ENCODE results near the gene SMTNL1. TPM values are rescaled to one million over a fixed set of nuclear protein-coding genes. Genes with fewer than 3 reads are reported as not detected.

SMTNL1 gene
- total RNA-seq, 1 experiment from 2014 or later = not detected

DNA sequence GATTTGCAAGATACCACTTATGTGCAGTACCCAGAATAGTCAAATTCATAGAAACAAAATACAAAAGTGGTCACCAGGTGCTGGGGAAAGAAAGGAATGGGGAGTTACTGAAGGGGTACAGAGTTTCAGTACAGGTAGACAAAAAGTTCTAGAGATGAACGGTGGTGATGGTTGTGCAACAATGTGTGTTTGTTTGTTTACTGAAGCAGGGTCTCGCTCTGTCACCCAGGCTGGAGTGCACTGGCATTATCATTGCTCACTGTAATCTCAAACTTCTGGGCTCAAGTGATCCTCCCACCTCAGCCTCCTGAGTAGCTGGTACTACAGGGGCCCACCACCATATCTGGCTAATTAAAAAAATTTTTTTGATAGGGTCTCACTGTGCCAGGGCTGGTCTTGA is 18.0 kb downstream of the SMTNL1 start:
- Histone ChIP-seq H3K79me1 (ENCODE audit: insufficient read depth, low read depth, low read length, poor library complexity, severe bottlenecking) (no peaks in the 10 kb centered on the region), H3K9me3 (ENCODE audit: control insufficient read depth, low read depth, low read length) (no peaks in the 10 kb centered on the region), H3K9ac (ENCODE audit: extremely low read depth, insufficient read length, low read length) (no peak overlapping the region), H4K8ac (replicated peaks; ENCODE audit: insufficient read length, low read depth, low read length) (no peak overlapping the region), H3K4me2 (ENCODE audit: insufficient read depth, insufficient read length, low read length) (no peak overlapping the region), H2AK5ac (ENCODE audit: insufficient read length, low read length) (no peak overlapping the region), H3K4me1 (ENCODE audit: insufficient read depth, low read length) (no peaks in the 10 kb centered on the region; the same call in 1 of the 2 replicates), H3K27me3 (ENCODE audit: insufficient read depth, low read length) (no peaks in the 10 kb centered on the region), H3K23ac (ENCODE audit: insufficient read length, low read depth, low read length) (no peak overlapping the region), H2BK5ac (ENCODE audit: insufficient read length, low read length) (no peak overlapping the region), H2BK12ac (ENCODE audit: insufficient read length, low read depth, low read length) (no peak overlapping the region), H2BK120ac (ENCODE audit: low read depth, low read length, poor library complexity, severe bottlenecking) (no peak overlapping the region), H4K5ac (ENCODE audit: insufficient read length, low read depth, low read length) (no peak overlapping the region), H3T11ph (ENCODE audit: low read length) (no peak overlapping the region), H2BK15ac (ENCODE audit: low read depth, low read length) (no peak overlapping the region), H2AFZ (ENCODE audit: low read length) (no peak overlapping the region), H4K20me1 (ENCODE audit: control insufficient read depth, insufficient read depth, insufficient read length) (no peaks in the 10 kb centered on the region), H3K27ac (ENCODE audit: insufficient read length, low read depth, low read length) (no peak overlapping the region), H3K79me2 (ENCODE audit: insufficient read depth, low read length) (no peaks in the 10 kb centered on the region), H3K18ac (ENCODE audit: insufficient read length, low read depth, low read length) (no peak overlapping the region), H2BK20ac (ENCODE audit: low read depth, low read length, poor library complexity, severe bottlenecking) (no peak overlapping the region), H3K14ac (ENCODE audit: insufficient read depth, low read length) (no peak overlapping the region), H3K4ac (ENCODE audit: low read depth, low read length) (no peak overlapping the region), H4K91ac (ENCODE audit: insufficient read length, low read depth, low read length) (no peak overlapping the region), H3K56ac (ENCODE audit: insufficient read length, low read depth, low read length) (no peak overlapping the region), H3K23me2 (ENCODE audit: insufficient read length, low read depth, low read length, poor library complexity, severe bottlenecking) (no peaks in the 10 kb centered on the region)
- peaks cover 6 to 13% of the 10 kb centered on the region in 2 experiments; a peak in 1 of 4 replicates for H3K4me1 Mint-ChIP-seq
- H3K36me3 Mint-ChIP-seq (ENCODE audit: insufficient read depth in 1 of 3, low read depth in 3 of 3) = peaks cover 18 to 62% (median 53%) of the 10 kb centered on the region in 3 experiments; a peak in 6 of 7 replicates
- no peak overlapping the region for H3K4me3 Mint-ChIP-seq
- no peak for DNase-seq
- no CpG with 5 or more reads among the region's 2 CpGs for WGBS (ENCODE audit: extremely low coverage, insufficient read length, low lambda C conversion rate)
- no peaks in the 10 kb centered on the region; the same call in 1 of the 2 replicates for H3K27me3 Mint-ChIP-seq (ENCODE audit: low read depth)
- H3K9me3 Mint-ChIP-seq = no peaks in the 10 kb centered on the region
- no peak overlapping the region for H3K27ac Mint-ChIP-seq
- TF ChIP-seq, protein P1, sequence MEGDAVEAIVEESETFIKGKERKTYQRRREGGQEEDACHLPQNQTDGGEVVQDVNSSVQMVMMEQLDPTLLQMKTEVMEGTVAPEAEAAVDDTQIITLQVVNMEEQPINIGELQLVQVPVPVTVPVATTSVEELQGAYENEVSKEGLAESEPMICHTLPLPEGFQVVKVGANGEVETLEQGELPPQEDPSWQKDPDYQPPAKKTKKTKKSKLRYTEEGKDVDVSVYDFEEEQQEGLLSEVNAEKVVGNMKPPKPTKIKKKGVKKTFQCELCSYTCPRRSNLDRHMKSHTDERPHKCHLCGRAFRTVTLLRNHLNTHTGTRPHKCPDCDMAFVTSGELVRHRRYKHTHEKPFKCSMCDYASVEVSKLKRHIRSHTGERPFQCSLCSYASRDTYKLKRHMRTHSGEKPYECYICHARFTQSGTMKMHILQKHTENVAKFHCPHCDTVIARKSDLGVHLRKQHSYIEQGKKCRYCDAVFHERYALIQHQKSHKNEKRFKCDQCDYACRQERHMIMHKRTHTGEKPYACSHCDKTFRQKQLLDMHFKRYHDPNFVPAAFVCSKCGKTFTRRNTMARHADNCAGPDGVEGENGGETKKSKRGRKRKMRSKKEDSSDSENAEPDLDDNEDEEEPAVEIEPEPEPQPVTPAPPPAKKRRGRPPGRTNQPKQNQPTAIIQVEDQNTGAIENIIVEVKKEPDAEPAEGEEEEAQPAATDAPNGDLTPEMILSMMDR (conservative IDR thresholded peaks at IDR 0.05) = no peak

Data from H9 (cell line).